Stimulated activated CD8-positive, alpha-beta memory T cell treated with anti-CD3 and anti-CD28 coated beads, Interleukin-15, amount 100 ng/mL, for 4 hours (primary cell): ENCODE measurements around the gene ZNF804A.
"Not testable (repeated sequence)": the region's sequence is repeated elsewhere in the genome, so short reads cannot be mapped to it uniquely, and the experiment has no call there.

Source experiments
- DNase-seq, 2 donors: peaks; one replicate each; pipeline ENCODE4 v3.0.0-alpha.2; 2020; ENCODE audit warnings: low read depth in 2 of 2

The ZNF804A gene

DNA sequence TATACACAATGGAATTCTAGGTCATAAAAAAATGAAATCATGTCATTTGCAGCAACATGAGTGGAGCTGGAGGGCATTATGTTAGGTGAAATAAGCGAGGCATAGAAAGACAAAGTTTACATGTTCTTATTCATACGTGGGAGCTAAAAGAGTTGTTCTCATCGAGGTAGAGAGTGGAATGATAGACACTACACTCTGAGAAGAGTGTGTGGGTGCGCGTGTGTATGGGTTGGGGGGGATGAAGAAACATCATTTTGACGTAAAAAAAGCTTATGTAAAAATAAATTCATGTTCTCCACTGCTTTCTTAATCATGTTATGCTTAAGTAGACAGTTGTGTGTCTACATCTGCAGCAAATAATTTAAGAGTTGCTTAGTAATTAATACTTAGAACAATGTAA, 123.6 kb downstream of the ZNF804A start:
- DNase-seq: no peak

DNA sequence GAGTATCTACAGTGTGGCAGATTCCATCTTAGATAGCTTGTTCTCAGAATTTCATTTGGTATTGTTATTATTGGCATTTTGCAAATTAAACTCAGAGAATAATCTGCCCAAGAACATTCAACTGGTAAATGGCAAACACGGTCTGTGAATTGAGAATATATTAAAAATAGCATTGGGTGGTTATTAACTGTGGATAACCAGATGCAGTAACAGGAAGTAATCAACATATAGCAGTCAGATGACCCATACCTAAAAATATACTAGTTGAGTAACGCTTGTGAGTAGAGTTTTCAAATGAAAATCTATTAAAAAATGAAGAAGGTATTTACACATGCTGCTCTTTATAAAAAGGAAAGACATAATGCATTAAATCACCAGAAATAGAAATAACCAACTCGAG, 129.5 kb downstream of the ZNF804A start:
- no peak for DNase-seq

DNA sequence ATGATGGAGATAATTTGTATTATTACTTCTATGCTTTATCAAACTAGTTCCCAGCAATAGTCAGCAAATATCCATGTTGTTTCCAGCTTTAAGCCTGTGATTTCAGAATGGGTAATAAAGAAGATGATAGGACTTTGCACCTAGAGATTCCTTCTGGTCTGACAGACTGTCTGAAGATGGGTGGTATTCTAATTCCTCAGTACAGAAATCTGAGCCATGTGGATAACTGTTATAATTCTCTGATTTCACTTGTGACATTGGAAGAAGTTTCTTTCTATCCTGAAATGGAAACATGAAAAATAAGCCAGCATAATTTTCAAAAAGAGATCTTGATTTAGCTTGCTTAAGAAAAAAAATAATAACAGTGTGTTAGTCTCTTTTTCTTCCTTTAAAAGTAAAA, 130.1 kb downstream of the ZNF804A start:
- DNase-seq: no peak

DNA sequence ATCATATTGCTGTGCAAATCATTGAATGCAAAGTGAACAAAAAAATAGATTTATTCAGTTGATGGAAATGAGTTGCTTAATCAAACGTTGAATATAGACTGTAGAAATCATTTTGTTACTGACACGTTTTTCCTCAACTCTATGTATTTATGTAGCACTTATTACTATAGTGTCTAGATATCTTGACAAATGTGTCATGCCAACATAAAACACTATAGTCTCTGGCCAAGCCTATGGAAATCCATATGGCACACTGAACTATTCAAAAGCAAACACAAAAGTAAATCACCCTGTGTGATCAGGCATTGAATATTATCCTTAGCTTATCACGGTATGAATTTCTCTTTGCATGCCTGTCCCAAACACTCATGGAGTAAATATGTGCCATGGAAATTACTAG, 131.3 kb downstream of the ZNF804A start:
- DNase-seq: no peak

DNA sequence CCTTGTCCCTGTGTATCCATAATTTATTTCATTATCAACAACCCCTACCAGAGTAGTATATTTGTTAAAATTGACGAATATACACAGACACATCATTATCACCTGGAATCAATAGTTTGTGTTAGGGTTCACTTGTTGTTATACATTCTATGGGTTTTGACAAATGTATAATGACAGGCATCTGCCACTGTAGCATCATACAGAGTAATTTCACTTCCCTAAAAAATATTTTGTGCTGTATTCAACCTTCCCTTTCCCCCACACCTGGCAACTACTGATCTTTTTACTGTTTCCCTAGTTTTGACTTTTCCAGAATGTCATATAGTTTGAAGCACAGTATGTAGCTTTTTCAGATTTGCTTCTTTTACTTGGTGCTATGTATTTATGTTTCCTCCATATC, 132.0 kb downstream of the ZNF804A start:
- DNase-seq: no peak

DNA sequence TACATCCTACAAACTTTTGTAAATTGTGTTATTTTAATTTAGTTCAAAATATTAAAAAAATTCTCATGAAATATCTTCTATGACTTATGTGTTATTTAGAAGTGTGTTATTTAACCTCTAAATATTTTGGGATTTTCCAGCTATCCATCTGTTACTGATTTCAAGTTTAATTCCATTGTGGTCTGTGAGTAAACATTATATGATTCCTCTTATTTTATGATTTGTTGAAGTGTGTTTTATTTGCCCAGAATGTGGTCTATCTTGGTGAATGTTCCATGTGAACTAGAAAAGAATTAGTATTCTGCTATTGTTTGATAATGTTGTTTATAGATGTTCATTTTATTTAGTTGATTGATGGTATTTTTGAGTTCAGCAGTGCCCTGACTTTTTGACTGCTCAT, 136.0 kb downstream of the ZNF804A start:
- no peak for DNase-seq

DNA sequence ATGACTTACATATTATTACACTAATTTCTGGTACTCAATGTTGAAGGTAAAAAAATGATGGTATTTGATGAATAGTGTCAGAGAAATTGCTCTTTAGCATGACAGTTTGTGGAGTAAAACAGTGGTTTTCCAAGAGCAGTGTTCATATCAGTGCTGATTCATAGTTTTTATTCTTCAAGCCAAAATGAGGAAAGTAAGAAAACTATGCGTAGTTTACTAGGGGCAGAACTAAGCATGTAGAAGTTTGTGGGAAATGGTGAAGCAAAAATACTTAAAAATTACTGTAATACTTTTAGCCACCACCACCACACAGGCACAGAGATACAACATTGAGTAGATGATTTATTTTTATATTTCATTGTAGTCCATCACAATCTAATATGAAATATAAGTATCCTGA, 137.3 kb downstream of the ZNF804A start:
- no peak for DNase-seq

DNA sequence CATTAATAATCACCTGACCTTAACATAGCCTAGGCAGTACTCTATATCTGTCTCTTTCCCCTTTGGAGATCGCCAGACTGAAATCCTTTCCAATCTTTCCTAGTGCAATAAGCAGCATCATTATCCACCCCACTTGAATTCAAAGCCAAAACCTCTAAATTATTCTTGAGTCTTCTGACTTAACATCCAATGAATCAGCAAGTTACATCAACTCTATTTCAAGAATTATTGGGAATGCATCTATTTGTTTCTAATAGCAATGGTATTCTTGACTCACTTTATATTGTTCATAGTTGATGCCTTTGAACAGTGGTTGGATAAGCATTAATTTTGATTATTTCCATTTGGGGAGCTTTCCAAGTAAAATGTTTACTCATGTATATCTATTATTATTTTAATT, 144.8 kb downstream of the ZNF804A start:
- no peak for DNase-seq

DNA sequence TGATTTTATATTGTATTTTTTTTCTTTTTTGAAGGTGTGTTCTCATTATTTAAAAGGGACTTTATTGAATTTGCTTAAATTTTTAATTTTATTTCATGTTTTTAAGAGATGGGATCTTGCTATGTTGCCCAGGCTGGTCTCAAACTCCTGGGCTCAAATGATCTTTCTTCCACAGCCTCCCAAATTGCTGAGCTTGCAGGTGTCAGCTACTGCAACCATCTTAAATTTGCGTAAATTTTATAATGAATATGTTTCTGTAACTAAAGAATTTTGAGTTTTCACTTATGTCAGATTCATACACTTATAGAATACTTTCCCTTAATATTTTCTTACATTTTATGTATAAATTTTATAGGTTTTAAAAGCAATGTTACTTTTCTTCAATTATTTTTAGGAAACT, 157.8 kb downstream of the ZNF804A start:
- no peak for DNase-seq

DNA sequence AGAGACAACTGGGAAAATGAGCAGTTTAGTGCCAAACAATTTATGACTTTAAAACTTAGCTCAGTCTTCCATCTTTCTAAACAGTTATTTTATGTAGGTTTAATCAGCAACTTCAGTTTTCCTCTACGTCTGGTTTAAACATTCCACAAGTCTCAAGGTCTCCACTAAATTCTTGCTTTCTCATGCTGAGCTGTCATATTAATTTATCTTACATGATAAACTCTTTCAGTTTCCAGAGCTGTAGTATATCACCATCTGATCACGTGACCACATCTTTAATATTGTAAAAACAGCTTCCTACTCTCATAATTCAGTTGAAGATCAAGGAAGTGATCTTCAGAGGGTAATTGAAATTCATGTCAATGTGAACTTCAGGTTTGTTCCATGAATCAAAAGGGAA, 158.6 kb downstream of the ZNF804A start:
- DNase-seq: no peak

DNA sequence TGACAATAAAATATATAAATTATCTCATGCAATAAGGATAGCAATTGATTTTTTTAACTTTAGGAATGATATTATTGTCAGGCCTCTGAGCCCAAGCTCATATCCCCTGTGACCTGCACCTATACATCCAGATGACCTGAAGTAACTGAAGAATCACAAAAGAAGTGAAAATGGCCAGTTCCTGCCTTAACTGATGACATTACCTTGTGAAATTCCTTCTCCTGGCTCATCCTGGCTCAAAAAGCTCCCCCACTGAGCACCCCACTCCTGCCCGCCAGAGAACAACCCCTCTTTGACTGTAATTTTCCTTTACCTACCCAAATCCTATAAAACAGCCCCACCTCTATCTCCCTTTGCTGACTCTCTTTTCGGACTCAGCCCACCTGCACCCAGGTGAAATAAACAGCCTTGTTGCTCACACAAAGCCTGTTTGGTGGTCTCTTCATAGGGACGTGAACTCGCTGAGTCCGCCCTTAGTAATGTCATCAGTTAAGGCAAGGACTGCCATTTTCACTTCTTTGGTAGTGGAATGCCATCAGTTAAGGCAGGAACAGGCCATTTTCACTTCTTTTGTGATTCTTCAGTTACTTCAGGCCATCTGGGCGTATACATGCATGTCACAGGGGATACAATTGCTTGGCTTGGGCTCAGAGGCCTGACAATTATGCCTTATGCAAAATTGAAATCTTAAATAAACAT, 161.4 kb downstream of the ZNF804A start:
- DNase-seq: not testable (repeated sequence)

DNA sequence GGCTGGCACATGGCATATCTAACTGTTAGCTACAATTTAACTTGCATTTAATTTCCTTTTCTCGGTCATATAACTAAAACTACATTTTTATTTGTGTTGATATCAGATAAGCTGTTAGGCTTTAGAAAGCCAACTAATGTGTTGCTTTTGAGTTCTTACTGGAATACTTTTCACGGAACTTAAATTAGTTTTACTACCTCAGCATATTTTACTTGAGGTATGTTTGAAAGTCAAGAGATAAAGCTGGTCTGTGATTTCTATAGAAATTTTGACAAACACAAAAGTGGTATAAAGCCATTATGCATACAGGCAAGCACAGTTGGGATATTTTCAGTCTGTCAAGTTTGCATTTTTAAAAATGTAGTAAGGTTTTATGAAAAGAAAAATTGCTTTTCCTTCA, 162.6 kb downstream of the ZNF804A start:
- no peak for DNase-seq

DNA sequence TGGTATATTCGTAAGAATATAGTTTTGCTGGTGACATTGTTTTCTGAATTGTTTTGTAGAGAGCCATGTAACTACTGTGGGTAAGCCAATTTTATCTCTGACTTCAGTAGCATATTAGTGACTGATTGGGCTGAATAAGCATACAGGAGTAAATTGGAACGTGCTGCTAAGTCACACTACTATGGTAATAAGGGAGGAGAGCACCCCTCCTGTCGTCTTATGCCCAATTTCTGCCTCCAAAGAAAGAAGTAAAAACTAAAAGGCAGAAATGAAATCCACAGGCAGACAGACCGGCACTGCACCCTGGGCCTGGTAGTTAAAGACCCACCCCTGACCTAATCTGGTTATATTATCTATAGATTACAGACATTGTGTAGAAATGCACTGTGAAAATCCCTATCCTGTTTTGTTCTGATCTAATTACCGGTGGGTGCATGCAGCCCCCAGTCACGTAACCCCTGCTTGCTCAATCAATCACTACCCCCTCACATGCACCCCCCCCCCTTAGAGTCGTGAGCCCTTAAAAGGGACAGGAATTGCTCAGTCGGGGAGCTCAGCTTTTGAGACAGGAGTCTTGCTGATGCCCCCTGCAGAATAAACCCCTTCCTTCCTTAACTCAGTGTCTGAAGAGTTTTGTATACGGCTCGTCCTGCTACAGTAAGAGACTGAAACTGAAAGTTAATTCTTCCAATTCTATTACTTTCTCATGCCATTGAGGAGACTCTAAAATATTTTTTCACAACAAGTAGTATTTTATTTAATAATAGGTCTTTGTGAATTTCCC, 167.0 kb downstream of the ZNF804A start:
- no peak for DNase-seq

DNA sequence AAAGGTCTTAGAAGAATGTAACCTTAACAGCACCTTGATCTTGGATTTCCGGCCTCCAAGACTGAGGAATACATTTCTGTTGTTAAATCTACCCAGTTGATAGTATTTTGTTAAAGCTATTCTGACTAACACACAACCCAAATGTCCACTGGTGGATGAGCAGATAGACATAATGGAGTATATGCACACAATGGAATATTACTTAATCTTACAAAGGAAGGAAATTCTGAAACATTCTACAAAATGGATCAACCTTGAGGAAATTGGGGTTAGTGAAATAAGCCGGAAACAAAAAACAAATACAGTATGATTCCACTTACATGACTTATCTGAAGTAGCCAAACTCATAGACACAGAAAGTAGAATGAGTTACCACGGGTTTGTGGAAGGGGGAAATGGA, 168.7 kb downstream of the ZNF804A start:
- no peak for DNase-seq

DNA sequence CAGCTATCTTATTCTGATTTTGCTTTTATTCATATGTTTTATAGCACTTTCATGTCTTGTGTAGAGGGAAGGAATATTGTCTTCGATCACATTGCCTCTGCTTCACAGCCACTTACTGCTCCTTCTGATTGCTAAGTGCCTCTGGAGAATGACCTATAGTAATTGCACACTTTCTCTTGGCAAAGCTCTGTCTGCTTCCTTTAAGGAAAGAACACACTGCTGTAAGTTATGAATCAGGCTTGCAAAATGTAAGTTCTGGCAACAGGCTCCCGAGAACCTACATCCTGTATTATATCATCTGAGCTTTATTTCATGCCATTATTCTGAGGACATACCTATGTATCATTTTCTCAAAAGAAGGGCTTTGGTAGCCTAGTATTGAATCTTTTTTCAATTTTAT, 170.7 kb downstream of the ZNF804A start:
- DNase-seq: no peak

DNA sequence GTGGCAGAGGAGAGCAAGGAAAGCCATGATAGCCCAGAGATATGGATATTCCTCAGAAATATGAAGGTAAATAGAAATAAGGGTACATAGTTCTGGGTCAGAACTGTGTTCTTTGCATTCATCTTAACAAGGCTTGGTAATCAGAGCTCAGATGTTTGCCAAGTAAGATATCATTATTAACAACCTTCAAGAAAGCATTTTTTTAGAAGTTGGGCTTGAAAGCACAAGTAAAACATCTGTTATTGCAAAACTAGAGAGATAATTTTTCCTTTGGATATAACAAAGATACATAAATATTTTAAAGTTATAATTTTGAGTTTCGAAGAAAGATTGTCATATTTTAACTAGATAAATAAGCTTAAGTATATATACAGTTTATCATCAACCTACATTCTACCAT, 171.4 kb downstream of the ZNF804A start:
- DNase-seq: no peak

DNA sequence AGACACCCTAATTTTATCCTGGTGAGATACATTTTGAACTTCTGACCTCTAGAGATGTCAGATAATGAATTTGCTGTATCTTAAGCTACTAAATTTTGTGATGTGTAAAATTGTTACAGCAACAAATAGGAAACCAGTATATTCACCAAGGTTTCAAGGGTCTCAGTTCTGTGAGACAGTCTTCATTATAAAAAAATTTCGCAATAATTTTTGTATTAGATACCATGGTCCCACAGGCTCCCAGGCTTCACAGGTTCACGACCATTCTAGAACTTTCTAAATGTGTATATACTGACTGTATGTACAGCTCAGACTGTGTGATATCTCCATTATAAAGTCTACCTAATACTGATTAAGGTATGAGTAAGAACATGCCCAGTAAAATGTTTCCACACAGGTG, 181.4 kb downstream of the ZNF804A start:
- DNase-seq: no peak

DNA sequence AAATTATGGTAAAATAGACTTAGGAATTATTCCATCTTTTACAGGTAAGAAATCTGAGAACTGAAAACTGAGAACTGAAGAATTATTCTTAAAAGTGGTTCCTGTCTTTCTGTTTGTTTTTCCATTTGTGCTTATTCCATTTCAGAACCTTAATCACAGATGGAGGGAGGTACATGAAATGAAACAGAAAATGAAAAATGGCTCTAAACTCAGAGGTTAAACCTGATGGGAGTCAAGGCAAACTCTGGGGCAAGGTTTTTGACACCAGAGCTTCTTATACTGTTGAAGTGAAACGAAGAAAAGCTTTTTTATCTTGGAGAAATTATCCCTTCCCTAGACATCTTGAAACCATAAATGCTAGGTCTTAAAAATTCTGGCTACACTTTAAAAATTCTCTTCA, 182.1 kb downstream of the ZNF804A start:
- no peak for DNase-seq

DNA sequence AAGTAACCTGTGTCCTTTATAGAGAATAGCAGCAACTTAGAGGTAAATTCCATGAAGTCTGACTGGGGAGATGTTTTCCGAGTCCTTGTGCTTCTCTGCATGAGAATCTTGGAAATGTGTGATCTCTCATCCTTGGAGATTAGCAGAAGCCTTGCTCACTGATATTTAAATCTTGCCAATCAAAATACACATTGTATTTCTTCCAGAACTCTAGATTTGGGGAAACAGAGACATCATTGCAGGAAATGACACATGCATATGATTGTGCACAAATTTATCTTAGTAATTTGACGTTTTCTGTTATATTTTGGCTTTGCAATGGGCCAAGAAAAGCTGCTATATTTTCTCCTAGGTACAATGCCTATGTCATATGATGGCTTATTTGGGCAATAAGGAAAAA, 182.6 kb downstream of the ZNF804A start:
- no peak for DNase-seq

DNA sequence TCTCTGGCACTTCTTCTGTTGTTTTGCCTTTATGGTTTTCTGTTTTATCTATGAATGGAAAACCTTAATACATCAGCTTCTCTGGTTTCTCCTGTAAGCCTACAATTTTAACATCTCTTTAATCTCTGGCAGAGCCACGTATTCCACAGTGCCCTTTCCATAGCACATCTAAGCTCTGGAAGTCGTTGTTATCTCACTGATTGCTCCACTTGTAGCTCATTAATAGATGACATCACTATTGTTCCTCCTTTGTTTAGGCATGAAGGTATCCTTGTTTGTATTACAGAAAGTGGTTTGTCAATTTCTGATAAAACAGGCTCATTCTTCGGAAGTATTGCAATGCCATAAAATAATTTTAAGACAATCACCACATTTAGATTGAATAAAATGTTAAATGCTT, 185.2 kb downstream of the ZNF804A start:
- DNase-seq: no peak

DNA sequence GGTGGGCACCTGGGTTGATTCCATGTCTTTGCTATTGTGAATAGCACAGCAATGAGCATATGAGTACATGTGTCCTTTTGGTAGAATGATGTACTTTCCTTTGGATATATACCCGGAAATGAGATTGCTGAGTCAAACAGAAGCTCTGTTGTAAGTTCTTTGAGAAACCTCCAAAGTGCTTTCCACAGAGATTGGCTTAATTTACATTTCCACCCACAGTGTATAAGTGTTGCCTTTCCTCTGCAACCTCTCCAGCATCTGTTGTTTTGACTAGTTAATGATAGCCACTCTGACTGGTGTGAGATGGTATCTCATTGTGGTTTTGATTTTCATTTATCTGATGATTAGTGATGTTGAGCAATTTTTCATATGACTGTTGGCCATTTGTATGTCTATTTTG, 194.8 kb downstream of the ZNF804A start:
- no peak for DNase-seq

DNA sequence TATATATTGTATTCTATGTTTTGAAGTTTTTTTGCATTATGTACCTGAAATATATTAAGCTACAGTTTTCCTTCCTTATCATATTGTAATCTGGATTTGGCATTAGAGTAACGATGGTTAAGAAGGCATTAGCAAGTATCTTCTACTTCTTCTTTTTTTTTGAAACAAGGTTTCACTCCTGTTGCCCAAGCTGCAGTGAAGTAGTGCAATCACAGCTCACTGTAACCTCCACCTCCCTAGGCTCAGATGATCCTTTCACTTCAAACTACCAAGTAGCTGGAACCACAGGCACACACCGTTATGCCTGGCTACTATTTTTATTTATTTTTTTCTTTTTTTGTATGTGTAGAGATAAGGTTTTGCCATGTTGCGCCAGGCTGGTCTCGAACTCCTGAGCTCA, 201.1 kb downstream of the ZNF804A start:
- no peak for DNase-seq

DNA sequence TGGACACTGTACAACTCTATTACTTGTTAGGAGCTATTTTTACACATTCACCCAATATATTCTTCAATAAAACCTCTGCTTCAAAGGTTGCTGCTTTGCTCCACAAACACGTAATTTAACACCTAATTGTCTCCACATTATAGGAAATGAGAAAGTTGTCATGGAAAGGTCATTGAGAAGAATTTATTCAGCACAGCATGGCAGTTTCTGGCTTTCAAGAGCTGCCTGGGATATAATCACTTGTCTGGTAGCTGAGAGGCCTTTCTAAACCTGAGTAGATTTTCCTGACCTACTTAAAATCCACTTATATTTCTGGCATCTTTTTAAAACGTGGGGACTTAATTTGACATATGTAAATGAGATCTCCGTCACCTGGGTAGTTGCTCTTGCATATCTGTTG, 216.1 kb downstream of the ZNF804A start:
- DNase-seq: no peak

DNA sequence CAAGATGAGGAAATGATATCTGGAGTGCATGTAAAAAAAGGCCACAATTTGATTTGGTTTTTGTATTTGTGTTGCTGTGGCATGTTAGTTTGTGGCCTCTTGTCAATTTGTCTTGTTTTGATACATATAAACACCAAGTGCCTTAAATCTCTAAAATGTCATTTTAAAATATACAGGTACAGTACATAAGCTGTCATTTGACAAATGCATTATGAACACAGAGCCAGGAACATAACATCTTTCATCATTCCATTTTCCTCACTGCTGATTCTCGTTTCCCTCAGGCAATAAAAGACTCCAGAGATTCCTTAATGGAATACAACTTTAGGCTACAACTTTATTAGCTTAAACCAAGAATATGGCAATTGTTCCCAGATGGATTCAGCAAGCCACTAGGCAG, 217.5 kb downstream of the ZNF804A start:
- no peak for DNase-seq
